ENCODE measurements around the gene ZNF560. TPM values are rescaled to one million over a fixed set of nuclear protein-coding genes. Genes with fewer than 3 reads are reported as not detected.

ZNF560 gene
- total and polyA plus RNA-seq, 9 of the 15 experiments (the other 6 are each of a cell fraction or from before 2014, with no cell fraction given): 0.04 to 0.18 (median 0.05) TPM; not detected in 3

- 0 out of 2 replicates have a peak, but pooled peaks have one; percentile 11 for TF ChIP-seq ZBTB33 (CRISPR knock-in tag; IDR thresholded peaks at IDR 0.05)
- peak; percentile 55; the same call in 1 of the 2 replicates for TF ChIP-seq CTBP1 (IDR thresholded peaks at IDR 0.05; ENCODE audit: borderline replicate concordance)
- peak; percentile 89 for TF ChIP-seq PHF8 (IDR thresholded peaks at IDR 0.05; ENCODE audit: borderline replicate concordance, low read length)
- no peak for TF ChIP-seq TSC22D4 (tag; IDR thresholded peaks at IDR 0.05)
- no peak for TF ChIP-seq WHSC1 (IDR thresholded peaks at IDR 0.05; ENCODE audit: low read length)
- 0 out of 2 replicates have a peak, but pooled peaks have one; percentile 34 for TF ChIP-seq NR1H2 (CRISPR knock-in tag; IDR thresholded peaks at IDR 0.05)
- TF ChIP-seq STAG1 (CRISPR knock-in tag; IDR thresholded peaks at IDR 0.05; ENCODE audit: borderline replicate concordance): 0 out of 2 replicates have a peak, but pooled peaks have one; percentile 19
- TF ChIP-seq TRIM24 (IDR thresholded peaks at IDR 0.05): 0 out of 4 replicates have a peak, but pooled peaks of 1 of the 2 experiments have one; percentile 30
- peak; percentile 77 for TF ChIP-seq TBP (optimal IDR thresholded peaks at IDR 0.05; ENCODE audit: low read depth, low read length)
- peak; percentile 33; the same call in 1 of the 2 replicates for TF ChIP-seq BHLHE40 (IDR thresholded peaks at IDR 0.05; ENCODE audit: low read length)
- TF ChIP-seq FIP1L1 (IDR thresholded peaks at IDR 0.05; ENCODE audit: low read depth, low read length, poor library complexity, severe bottlenecking): peak; percentile 17
- TF ChIP-seq ZNF445 (CRISPR knock-in tag; IDR thresholded peaks at IDR 0.05; ENCODE audit: low read depth): no peak
- peak; percentile 95 for TF ChIP-seq RBFOX2 (IDR thresholded peaks at IDR 0.05; ENCODE audit: low read depth, low read length)
- TF ChIP-seq BCOR (IDR thresholded peaks at IDR 0.05): no peak
- TF ChIP-seq HINFP (tag; conservative IDR thresholded peaks at IDR 0.05; ENCODE audit: low read depth): peak; percentile 58; the same call in 1 of the 2 replicates
- TF ChIP-seq GTF2F1 (IDR thresholded peaks at IDR 0.05; ENCODE audit: low read depth, low read length): 0 out of 2 replicates have a peak, but pooled peaks have one; percentile 50
- peak; percentile 42; the same call in 1 of the 2 replicates for TF ChIP-seq HMGXB4 (CRISPR knock-in tag; IDR thresholded peaks at IDR 0.05)
- TF ChIP-seq KDM5B (IDR thresholded peaks at IDR 0.05; ENCODE audit: insufficient replicate concordance, low read depth, low read length): peak; percentile 79
- TF ChIP-seq MLLT1 (IDR thresholded peaks at IDR 0.05): no peak
- TF ChIP-seq KAT7 (CRISPR knock-in tag; IDR thresholded peaks at IDR 0.05; ENCODE audit: borderline replicate concordance): 0 out of 2 replicates have a peak, but pooled peaks have one; percentile 31
Observed at GRCh38 chr19:9435279-9436268, 62.8 kb downstream of the ZNF560 start, which contains the start of gene ZNF266 (continued).

Data from K562 (cell line).